AG09309 (cell line): ENCODE measurements around the gene PLEKHG5.
"Not testable (repeated sequence)": the region's sequence is repeated elsewhere in the genome, so short reads cannot be mapped to it uniquely, and the experiment has no call there.

Experiments
- DNase-seq: peaks from one replicate; pipeline ENCODE4 v3.0.0-alpha.2; 2010; ENCODE audit warnings: low read depth
- H3K4me3 ChIP-seq: 2 replicates; pipeline ENCODE4 v1.5.1; 2011; ENCODE audit warnings: mild to moderate bottlenecking, low read depth, low read length, moderate library complexity; ENCODE audit not compliant: control insufficient read depth
- CTCF ChIP-seq: IDR thresholded peaks from 2 replicates; pipeline ENCODE4 v1.5.1; 2011; ENCODE audit warnings: mild to moderate bottlenecking, low read depth, low read length, inconsistent platforms; ENCODE audit not compliant: insufficient read depth, control insufficient read depth; ENCODE audit errors: missing control alignments

PLEKHG5 gene

DNA sequence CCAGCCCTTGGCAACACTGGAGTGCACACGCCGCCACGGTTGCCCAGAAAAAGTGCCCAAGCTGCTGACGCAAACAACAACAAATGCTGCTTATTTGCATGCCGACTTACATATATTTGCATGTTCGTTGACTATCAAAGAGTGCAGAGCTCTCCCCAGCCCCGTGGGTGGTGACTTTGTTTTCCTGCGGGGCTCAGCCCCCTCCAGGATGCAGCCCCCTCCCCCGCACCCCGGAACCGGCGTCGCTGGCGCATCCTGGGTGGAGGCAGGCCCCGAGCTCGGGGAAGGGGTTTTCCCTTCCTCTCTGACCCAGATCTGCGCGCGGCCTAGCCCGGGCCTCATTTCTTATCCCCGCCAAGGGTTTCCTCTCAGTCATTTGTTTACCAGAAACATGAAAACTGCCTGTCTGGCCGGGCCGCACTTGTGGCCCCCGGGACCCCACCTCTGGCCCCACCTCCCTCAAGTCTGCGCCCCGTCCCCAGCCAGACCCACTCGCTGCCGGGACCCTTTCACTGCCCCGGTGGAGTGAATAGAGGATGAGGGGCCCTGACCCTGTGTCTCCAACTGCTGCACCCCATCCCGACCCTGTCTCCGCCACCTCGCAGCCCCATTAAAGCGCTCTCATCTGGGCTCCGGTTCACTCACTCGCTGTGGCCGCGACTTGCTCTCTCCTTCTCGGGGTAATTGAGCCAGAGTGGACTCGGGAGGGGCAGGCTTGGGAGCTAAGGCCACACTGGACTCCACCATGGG, 31.0 kb downstream of the PLEKHG5 start:
- TF ChIP-seq CTCF, result no peak
- DNase-seq, result no peak
- no peak overlapping the region for H3K4me3 ChIP-seq

DNA sequence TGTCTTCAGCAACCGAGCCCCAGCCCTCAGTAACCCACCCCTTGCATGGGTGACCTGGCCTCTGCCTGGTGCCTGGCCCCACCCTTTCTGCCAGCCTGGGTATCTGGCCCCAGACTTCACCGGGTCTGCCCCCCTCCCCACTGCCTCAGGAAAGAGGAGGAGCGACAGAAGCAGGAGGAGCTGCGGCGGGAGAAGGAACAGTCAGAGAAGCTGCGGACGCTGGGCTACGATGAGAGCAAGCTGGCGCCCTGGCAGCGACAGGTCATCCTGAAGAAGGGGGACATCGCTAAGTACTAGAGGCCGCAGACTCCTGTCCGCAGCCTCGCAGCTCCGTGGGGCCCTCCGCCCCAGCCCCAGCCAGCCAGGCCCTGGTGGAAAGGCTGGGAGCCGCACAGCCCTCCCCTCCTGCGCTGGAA, 31.6 kb downstream of the PLEKHG5 start:
- H3K4me3 ChIP-seq, result no peak overlapping the region
- no peak for TF ChIP-seq CTCF
- DNase-seq, result no peak

DNA sequence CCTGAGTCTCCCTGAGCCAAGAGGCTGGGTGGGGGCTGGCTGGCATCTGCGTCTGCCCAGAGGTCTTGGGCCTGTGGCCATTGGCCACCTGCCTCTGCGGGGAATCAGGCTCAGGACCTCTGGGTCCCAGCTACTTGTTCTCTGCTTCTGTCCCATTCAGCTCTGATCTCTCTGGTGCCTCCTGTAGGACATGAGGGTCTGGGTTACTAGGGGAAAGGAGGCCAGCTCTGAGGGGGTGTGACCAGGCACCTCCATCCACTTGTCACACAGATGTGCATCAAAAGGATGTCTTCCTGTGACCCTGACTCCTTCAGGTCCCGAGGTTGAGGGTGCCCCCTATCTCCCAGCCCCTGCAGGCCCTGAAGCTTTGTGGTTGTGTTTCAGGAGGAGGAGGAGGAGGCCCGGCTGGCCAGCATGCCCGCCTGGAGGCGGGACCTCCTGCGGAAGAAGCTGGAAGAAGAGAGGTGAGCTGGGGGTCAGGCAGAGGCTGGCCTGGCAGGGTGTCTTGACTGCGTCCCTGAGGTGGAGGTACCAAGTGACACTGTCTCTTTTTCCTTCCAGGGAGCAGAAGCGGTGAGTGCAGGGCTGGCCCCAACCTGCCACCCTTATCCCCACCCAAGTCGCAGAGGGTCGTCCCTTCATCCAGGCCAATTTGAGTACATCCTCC, 34.5 kb downstream of the PLEKHG5 start:
- H3K4me3 ChIP-seq, result no peak overlapping the region
- DNase-seq, result no peak
- no peak for TF ChIP-seq CTCF

DNA sequence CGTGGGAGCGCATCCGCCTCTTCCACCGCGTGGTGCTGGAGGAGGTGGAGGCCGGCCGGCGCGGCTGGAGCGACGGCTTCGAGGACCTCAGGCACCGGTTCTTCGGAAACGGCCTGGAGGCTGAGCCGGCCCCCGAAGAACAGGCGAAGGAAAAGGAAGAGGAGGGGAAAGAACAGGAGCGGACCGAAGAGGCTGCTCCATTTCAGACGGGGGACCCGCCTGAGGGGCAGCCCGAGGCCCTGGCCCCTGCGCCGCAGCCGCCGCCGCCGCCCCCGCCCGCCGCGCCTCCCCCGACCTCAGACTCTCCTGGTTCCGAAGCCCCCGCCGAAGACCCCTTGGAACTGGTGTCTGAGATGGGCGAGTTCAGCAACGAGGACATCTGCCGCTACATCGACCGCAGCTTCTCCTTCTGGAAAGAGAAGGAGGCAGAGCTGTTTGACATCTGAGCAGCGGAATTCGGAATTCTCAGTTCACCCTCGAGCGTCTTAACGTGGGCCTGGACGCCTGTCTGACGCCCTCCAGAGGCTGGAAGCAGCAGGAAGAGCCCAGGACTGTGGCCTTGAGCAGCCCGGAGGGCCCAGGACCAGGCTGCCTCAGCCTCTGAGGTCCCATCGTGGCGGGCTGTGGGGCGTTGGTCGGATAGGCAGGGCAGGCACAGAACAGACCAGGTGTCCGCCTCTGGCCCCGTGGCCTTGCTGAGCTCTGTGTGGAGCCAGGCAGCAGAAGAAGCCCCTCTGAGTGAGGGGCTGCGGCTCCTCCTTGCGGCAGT, 35.5 kb downstream of the PLEKHG5 start:
- not testable (repeated sequence) for DNase-seq, H3K4me3 ChIP-seq

DNA sequence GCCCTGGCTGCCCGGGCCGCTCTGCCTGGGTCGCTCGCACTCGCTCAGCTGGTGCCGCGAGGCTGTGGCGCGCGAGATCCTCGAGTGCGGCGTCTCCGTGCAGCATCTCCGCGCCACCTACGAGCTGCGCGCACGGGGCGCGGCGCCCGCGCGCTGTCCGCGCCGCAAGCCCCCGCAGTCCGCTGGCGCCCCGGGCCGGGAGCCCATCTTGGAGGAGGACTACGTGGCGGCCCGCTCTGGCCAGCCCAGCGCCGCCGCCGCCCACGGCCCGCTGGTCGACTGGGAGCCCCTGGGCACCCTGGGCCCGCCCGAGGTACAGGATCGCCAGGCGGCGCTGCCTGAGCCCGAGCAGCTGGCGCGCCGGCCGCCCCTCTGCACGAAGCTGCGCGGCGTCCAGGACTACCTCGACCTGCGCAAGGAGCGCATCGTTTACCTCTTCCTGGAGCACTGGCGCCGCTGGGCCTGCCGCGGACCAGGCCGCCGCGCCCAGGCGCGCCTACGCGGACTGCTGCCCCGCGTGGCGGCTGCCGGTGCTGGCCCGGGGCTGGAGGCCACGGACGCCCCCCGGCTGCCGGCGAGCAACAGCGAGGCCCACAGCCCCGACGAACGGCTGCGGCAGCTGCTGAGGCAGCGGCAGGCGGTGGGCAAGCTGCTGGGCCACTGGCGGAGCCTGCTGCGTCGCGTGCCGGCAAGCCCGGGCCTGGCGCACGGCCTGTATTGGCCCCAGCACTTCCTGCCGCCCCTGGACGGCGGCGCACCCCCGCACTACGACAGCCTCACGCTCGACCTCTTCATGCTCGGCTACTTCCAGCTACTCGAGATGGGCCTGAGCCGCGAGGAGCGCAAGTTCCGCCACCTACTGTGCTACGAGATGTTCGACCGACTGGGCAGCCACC, 36.4 kb downstream of the PLEKHG5 start:
- H3K4me3 ChIP-seq, result no peak overlapping the region
- no peak for DNase-seq

GRCh38 chr1:6453895-6454855, 37.3 kb downstream of the PLEKHG5 start:
- not testable (repeated sequence) for DNase-seq, H3K4me3 ChIP-seq

More for the DNA sequence above, 36.4 kb downstream of the PLEKHG5 start:
- no peak for TF ChIP-seq CTCF
